T-helper 1 cell (primary cell): Measurements from ENCODE around the gene ST6GAL1.
A peak's percentile ranks its signal among the peaks of the same experiment; 100 is the strongest.
"Not testable (repeated sequence)": the region's sequence is repeated elsewhere in the genome, so short reads cannot be mapped to it uniquely, and the experiment has no call there.

Experiments used
- DNase-seq, 5 donors: peaks; one replicate each; pipeline ENCODE4 v3.0.0-alpha.2; 2012 to 2020

Gene ST6GAL1

GRCh38 chr3:187023340-187023739, 93.0 kb downstream of the ST6GAL1 start:
- DNase-seq: not testable (repeated sequence)

- no peak for DNase-seq
These were observed 94.4 kb downstream of the ST6GAL1 start for GRCh38 chr3:187024536-187025226.

- peak in 2 of 5 donors; percentile 21 to 69 for DNase-seq
These were observed 94.9 kb downstream of the ST6GAL1 start for GRCh38 chr3:187025254-187025655.

GRCh38 chr3:187025656-187026316, 95.5 kb downstream of the ST6GAL1 start:
- DNase-seq: peak in 1 of 5 donors; percentile 51

- DNase-seq: no peak
These were observed 96.0 kb downstream of the ST6GAL1 start for GRCh38 chr3:187026317-187026670.

GRCh38 chr3:187027531-187028278, 97.4 kb downstream of the ST6GAL1 start:
- DNase-seq: peak; percentile 43 to 81 (median 60)

GRCh38 chr3:187031934-187032333, 101.6 kb downstream of the ST6GAL1 start:
- DNase-seq: no peak

- DNase-seq: no peak
These were observed 106.1 kb downstream of the ST6GAL1 start for GRCh38 chr3:187036394-187036793.

- DNase-seq: peak in 1 of 5 donors; percentile 89
These were observed 108.9 kb downstream of the ST6GAL1 start for GRCh38 chr3:187039100-187039722.

- DNase-seq: no peak
These were observed 109.5 kb downstream of the ST6GAL1 start for GRCh38 chr3:187039723-187040414.

- DNase-seq: peak in 1 of 5 donors; percentile 36
These were observed 110.4 kb downstream of the ST6GAL1 start for GRCh38 chr3:187040516-187041361.

- peak in 4 of 5 donors; percentile 26 to 92 (median 34) for DNase-seq
These were observed 111.3 kb downstream of the ST6GAL1 start for GRCh38 chr3:187041362-187042307.

GRCh38 chr3:187042346-187042745, 112.0 kb downstream of the ST6GAL1 start:
- no peak for DNase-seq

- no peak for DNase-seq
These were observed 112.6 kb downstream of the ST6GAL1 start for GRCh38 chr3:187042874-187043458.

GRCh38 chr3:187044206-187044605, 113.9 kb downstream of the ST6GAL1 start:
- DNase-seq: no peak

GRCh38 chr3:187044867-187045552, 114.7 kb downstream of the ST6GAL1 start:
- DNase-seq: no peak

- DNase-seq: no peak
These were observed 115.7 kb downstream of the ST6GAL1 start for GRCh38 chr3:187046033-187046432.

GRCh38 chr3:187049462-187050101, 119.3 kb downstream of the ST6GAL1 start:
- DNase-seq: no peak

- DNase-seq: no peak
These were observed 120.7 kb downstream of the ST6GAL1 start for GRCh38 chr3:187051066-187051465.
